Hematopoietic multipotent progenitor cell treated with erythropoietin and hydrocortisone succinate and interleukin-3 and kit ligand, for 15 days (in vitro differentiated cells): ENCODE results near the gene AKR1C2.
"Not testable (repeated sequence)": the region's sequence is repeated elsewhere in the genome, so short reads cannot be mapped to it uniquely, and the experiment has no call there.

Source experiments
- DNase-seq: peaks from one replicate; pipeline ENCODE4 v3.0.0-alpha.2; 2015; ENCODE audit warnings: low spot score

AKR1C2 gene

DNA sequence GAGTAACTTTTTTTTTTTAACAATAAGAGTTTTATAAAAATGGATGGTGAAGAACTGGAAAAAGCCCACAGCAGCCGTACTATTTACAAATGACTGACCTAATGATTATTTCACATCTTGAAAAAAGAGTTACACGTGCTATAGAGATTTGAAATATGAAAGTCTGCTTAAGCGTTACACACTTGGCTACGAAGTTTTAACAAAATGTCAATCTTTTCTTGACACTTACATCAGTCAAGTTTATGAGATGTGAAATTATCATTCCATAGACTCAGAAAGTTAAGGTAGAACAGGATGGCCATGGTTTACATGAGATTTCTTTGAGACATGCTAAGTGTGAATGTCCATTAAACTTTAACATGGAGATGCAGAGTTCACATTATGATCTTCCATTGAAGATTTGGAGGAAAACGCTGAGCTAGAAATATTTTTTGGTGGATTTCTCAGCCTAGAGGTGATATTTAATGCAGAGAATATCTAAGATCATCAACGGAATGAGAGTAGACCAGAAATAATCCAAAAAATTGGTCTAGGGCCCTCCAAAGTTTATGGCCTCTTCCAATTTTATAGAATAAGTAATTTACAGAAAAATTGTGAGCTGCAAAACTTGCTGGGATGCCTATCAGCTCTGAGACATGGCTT is 15.5 kb downstream of the AKR1C2 start:
- DNase-seq = not testable (repeated sequence)

DNA sequence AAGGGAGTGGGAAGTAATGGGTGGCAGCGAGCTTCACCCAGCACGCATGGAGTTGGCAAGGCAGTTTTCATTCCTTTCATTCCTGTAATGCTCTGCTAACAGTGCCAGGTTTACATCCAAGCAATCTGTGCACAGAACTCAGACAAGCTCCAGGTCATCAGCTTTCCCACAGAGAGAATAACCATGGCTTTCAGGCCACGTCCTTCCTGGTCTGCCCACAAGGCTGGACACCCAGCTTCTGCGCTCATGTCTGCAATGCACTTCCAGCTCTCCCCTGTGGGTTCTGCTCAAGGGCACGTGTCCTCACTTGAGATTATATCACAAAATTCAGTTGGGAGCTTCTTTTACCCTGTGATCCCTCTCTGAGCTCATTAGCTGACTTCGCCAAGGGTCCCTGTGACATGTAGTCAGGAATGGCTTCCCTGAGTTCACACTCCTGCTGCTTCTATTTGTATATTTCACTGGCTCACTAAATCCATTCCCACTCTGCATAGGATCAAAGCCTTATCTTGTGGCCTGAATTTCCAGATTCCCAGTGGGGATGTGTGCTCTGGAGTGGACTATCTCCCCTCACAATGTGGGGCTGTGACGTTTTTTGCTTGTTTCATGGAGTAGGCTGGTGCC is 18.6 kb downstream of the AKR1C2 start:
- no peak for DNase-seq

DNA sequence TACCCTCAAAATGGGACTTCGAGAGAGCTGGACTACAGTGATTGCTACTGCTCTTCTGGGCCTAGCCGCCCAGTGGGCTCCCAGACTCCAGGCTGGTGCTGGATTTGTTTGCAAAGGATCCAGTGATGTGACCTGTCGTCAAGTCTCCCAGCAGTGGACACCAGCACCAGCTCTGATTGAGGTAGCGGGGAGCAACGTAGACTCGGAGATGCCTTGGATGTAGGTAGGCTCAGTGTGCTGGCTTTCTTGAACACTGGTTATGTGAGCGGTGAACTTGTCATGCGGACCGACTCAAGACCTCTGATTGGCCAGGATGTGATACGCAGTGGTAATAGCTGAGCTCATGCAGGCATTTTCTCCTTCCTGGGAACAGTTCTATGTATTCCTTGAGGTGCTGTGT is 19.4 kb downstream of the AKR1C2 start:
- DNase-seq = no peak

DNA sequence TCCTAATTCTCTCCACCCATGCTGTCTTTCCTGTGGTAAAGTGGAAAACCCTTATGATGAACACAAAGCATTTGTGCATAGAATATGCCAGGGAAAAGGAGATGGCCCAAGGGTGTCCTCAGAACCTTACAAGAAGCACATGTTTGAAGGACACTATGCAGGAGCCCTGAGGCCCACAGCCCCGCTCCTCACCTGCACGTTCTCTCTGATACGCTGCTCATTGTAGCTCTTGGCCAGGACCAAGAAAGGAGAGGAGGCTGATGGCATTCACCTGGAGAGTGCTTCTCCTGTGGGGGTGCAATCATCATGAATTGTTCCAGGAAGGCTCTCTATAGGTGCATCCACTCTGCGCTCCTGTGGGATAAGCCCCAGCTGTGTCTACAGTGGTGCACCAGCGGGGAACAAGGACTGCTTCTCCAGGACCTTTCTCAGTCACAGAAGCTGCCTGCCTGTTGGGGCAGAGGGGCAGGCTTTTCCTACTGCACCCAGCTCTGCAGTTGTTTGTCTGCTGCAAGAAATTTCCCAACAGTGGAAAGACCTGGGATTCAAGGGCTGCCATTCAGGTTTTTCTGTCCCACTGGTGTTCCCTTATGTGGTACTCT is 19.9 kb downstream of the AKR1C2 start:
- no peak for DNase-seq

DNA sequence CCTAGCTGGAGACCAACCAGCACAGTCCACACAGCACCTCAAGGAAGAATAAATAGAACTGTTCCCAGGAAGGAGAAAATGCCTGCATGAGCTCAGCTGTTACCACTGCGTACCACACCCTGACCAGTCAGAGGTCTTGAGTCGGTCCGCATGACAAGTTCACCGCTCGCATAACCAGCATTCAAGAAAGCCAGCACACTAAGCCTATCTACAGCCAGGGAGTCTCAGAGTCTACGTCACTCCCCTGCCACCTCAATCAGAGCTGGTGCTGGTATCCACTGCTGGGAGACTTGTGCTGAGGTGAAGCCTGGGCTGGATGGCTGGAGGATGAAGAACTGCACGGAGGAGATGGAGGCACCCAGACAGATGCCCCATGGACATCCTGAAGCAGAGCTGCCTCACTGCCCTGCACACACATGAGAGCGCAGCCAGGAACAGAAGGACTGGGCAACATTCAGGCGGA is 20.9 kb downstream of the AKR1C2 start:
- no peak for DNase-seq

DNA sequence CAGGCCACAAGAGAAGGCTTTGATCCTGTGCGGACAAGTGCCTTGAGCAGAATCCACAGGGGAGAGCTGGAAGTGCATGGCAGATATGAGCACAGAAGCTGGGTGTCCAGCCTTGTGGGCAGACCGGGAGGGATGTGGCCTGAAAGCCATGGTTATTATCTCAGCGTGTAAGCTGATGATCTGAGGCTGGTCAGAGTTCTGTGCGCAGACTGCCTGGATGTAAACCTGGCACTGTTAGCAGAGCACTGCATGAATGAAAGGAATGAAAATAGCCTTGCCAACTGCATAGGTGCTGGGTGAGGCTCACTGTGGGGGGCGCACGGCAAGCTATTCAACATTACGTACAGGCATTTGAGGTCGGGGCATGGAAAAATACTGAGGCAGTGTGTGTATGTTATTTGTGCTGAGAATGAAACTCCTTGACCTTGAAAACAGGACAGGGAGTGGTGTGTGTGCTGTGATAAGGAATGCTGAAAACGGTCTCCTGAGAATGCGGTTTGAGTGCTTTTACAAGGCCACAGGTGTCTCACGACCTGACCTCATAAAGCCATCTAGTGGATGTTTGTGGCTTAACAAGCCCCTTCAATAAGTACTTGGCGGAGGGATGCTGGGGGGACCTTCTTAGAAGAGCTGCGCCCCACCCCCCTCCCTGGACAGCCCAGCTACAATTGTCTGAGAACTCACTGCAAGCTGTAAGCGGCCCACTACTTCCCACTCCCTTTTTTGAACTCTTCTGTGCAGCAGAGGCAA is 21.8 kb downstream of the AKR1C2 start:
- peak; percentile 52 for DNase-seq

DNA sequence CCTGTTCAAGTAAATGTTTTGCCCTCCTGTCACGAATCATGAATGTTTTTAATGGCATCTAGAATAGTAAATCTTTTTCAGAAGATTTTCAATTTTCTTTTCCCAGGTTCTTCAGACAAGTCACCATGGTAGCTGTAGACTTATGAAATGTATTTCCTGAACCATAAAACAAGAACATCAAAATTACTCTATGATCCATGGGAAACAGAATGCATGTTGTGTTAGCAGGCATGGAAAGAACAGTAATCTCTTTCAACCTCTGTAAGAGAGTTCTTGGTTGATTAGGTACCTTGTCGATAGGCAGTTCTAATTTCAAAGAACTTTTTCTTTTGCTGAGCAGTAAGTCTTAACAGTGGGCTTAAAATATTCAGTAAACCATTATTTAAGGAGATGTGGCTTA is 22.9 kb downstream of the AKR1C2 start:
- no peak for DNase-seq

DNA sequence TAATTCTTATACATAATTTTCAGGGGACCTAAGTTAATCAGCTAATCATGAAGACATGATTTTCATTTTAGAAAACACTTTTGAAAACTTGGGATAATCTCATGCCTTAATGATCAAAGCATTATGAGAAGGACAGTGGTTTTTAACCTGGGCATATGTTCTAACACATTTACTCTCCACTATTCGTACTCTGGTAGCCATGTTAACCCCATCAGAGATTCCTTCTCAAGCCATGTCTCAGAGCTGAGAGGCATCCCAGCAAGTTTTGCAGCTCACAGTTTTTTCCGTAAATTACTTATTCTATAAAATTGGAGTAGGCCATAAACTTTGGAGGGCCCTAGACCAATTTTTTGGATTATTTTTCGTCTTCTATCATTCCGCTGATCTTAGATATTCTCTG is 24.8 kb downstream of the AKR1C2 start:
- no peak for DNase-seq

DNA sequence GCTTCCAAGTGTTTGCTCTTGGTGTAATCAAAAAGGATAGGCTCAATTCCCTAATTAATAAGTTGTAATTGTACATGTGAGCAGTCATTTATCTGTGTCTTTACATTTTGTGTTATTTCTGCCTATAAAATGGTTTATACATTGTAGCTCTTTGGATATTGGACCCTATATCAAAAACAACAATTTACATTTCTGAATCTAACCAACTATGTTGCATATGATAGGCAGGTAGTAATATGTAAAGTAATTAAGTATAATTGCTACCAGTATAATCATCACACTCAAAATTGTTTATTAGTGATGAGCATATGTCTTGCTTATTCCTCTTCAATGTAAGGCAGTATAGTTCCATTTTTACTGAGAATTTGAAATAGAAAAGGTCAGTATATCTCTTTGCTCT is 26.6 kb downstream of the AKR1C2 start:
- no peak for DNase-seq

DNA sequence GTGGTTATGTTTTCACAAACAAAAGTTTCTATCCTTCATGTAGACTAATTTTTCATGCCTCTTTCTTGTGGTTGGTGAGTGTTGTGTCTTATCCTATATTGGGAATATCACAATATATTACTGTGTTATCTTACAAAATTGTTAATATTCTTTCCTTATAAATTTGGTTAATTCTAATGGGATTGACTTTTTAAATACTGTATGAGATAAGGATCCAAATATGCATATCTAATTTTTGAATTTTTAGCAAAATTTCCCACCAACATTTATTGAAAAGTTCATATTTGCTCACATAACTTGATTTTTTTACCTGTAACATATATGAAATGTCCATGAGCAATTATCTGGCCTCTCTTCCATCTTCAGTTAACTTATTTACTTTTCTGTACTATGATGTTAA is 29.3 kb downstream of the AKR1C2 start:
- not testable (repeated sequence) for DNase-seq

DNA sequence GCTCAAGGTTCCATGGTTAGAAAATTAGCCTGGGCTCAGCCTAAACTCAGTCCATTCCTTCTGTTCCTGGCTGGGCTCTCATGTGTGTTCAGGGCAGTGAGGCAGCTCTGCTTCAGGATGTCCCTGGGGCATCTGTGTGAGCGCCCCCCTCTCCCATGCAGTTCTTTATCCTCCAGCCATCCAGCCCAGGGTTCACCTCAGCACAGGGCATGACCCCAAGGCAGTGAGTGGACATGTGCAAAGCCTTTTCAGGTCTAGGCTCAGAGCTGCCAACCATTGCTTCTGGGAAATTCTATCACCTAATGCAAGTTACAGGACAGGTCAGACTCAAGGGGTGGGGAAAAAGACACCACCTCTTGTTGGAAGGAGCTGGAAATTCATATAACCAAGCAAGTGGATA is 30.4 kb downstream of the AKR1C2 start:
- not testable (repeated sequence) for DNase-seq

DNA sequence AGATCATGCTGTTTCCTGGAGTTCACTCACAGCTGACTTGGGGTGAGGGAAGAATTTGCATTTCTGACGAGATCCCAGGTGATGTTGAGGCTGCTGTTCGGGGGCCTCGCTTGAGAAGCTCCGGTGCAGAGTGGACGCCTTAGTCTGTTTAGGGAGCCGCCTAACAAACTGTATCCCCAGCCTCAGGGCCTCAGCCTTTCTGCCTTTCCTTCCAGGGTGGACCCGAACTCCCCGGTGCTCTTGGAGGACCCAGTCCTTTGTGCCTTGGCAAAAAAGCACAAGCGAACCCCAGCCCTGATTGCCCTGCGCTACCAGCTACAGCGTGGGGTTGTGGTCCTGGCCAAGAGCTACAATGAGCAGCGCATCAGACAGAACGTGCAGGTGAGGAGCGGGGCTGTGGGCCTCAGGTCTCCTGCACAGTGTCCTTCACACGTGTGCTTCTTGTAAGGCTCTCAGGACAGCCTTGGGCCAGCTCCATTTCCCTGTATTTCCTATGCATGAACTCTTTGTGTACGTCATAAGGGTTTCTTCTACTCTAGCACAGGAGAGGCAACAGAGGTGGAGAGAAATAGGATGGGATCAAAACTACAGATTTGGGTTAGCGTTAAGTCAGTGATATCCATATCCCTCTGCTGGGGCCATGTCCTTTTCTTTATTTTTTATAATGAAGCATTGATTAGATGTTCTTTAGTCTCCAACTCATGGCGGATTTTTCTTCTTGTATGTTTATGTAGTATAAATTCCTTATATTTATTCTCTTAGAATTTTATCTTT is 31.1 kb downstream of the AKR1C2 start:
- DNase-seq = not testable (repeated sequence)

DNA sequence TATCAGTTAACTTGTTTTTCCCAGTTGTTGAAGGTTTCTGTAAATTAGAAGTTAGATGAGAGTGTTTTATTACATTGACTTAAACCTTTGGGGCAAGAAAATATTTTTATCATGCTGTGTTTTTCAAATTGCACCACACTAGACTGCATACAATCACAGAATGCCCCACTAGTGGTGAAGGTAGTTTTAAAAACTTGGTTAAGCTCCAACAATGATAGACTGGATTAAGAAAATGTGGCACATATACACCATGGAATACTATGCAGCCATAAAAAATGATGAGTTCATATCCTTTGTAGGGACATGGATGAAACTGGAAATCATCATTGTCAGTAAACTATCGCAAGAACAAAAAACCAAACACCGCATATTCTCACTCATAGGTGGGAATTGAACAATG is 33.3 kb downstream of the AKR1C2 start:
- not testable (repeated sequence) for DNase-seq

DNA sequence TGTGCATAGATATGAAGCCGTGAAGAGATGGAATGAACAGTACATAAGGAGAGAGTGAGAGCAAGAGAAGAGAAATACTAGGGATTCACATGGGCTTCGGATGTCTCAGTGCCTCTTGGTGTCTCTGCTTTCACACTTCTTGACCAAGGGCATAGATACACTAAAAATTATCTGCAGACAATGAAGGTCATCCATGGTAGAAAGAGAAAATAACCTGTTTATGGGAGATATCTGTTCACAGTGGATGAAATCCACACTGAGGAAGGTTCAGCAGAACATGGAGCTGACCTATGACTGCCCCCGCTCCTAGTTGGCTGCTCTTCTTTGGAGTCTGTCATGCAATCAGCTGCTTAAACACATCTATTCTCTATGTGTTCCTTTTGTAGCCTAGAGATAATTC is 34.4 kb downstream of the AKR1C2 start:
- not testable (repeated sequence) for DNase-seq

DNA sequence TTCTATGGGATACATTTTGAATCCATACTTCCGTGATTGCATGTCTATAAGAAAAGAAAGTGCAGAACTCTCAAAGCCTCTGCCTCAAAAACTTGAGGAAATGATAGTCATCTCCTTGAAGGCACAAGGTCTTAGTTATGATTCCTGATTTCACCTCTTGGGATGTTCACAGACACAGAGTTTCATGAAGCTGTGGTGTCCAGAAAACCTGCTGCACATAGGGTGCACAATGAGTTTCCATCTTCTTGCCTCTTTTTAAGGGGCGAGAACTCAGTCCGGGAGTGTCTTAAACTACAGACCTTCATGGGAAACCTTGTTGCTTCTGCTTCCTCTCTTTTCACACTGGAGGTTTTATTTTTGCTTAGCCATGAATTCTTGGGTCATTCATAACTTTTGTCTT is 36.5 kb downstream of the AKR1C2 start:
- DNase-seq = not testable (repeated sequence)

DNA sequence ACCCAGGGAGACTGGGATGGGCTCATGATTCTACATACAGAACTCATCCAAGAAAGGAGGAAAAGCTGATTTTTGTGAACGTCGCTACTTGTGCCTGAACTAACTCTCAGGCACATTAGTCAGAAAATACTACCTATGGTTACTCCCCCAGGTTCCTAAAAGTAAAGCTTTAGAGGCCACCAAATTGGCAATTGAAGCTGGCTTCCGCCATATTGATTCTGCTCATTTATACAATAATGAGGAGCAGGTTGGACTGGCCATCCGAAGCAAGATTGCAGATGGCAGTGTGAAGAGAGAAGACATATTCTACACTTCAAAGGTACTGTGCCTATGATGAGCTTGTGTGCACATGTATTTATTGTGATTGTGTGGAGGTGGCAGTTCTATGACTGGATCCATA is 37.9 kb downstream of the AKR1C2 start:
- DNase-seq = not testable (repeated sequence)

DNA sequence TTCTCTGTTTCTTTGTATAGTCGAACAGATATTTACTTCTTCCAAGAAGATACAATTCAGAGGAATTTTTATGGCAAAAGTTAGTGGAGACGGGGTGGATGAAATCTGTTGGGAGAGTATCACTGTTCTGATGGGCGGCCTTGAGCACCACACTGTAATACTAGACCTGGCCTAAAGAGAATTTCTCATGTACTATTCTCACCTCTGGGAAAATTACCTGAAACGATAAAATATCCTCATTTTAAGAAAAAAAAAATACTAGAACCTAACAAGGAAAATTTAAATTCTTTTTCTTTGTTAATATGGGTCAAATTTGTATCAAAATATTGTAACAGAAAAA is 39.9 kb downstream of the AKR1C2 start:
- not testable (repeated sequence) for DNase-seq

DNA sequence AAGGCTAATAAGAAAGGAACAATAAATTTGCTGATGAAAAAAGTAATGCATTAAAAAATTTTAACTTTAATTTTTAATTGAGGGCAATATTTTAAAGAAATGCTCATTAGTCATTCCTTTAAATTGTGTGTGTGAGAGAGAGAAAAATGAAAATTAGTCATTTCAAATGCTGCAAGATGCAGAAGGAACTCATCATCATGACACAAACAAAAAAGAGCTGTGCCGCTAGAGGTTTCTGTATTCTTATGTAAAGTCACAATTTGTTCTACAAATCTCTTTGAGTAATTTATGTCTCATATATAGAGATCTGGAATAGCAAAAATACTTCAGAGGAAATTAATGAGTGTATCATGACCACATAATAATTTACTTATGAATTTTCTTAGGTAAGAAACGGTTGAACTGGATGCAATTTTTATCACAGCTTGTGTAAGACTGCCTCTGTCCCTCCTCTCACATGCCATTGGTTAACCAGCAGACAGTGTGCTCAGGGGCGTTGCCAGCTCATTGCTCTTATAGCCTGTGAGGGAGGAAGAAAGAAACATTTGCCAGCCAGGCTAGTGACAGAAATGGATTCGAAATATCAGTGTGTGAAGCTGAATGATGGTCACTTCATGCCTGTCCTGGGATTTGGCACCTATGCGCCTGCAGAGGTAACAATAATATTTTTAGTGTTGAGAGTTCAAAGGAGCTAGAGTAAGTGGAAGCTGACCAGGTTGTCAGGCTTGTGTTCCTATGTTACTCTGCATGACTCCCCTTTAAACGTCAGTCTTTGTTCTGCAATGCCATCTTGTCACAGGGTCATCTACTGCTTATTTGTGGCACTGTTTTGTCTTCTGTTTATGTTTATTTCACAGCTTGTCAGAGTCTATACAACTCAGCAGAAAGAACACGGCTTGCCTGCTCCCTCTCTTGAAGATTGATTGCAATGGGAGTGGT is 40.5 kb downstream of the AKR1C2 start, which contains the start of gene AKR1C1:
TSS of gene AKR1C1 (plus strand) at position 540 of the 939 bp plus-strand sequence. CDS start at position 570, 30 bp downstream.
- DNase-seq = not testable (repeated sequence)

DNA sequence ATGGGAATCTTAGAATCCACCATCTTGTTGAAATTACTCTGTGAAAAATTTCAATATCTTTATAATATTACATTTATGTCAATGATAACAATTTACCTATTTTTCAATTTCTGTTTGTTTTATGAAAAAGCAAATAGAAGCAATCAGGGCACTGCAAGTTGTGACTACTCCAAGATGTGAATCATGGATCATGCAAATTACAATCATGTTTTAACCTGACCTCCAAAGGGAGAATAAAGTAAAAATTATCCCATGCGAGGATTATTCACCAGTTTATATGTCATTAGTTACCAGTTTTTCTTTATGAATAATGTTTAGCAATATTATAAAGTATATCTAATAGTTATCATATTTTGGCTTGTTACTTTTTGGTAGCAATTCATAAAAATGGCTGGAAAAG is 41.3 kb downstream of the AKR1C2 start:
- DNase-seq = not testable (repeated sequence)

DNA sequence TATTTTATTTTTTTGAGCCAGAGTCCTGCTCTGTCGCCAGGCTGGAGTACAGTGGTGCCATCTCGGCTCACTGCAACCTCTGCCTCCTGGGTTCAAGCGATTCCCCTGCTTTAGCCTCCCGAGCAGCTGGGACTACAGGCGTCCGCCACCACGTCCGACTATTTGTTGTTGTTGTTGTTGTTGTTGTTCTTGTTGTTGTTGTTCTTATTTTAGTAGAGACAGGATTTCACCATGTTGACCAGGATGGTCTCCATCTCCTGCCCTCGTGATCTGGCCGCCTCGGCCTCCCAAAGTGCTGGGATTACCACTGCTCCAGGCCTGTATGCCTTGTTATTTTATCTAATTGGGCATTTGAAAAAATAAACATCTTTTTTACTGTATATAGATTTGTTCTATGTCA is 42.1 kb downstream of the AKR1C2 start:
- DNase-seq = not testable (repeated sequence)
